ENCODE results near the gene EIF4A2.
A peak's percentile ranks its signal among the peaks of the same experiment; 100 is the strongest.

The EIF4A2 gene

GRCh38 chr3:186779204-186779603 is 4.2 kb upstream of the EIF4A2 start:
- no peak for TF ChIP-seq CTCF (IDR thresholded peaks at IDR 0.05; ENCODE audit: low read depth, low read length, missing control alignments)
- Histone ChIP-seq H3K4me3 (ENCODE audit: low read depth, low read length) (no peak overlapping the region), H3K27me3 (replicated peaks) (no peaks in the 10 kb centered on the region), H3K36me3 (replicated peaks) (peaks cover 6% of the 10 kb centered on the region), H3K27ac (no peak overlapping the region)
- in situ Hi-C loops (cut with HindIII; ENCODE audit: low pct_ligation_motif_present, low sequenced_read_pairs) = no loop called here
- DNase-seq = no peak

DNA sequence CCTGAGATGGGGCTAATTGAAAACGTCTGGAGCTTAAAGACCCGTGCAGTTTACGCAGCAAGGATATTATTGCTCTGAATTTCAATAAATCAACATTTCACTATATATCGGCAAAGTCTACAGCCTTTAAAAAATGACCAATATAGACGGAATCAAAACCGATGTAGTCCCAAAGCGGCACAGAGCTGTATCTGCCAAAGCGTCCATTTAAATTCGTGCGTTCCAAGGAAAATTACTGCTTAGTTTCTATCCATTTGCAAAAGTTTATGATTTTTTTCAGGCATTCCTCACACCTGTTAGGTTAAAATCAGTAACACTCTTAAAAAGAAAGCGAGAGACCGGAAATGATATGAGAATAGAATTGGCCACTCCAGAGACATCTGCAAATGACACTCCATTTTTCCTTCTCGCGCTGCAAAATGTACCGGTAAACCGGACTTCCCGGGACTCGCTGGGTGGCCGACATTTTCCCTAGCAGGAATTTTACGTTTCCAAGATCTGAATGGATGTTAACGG is 777 bp upstream of the EIF4A2 start:
- DNase-seq = no peak
- peak overlapping the region; percentile 75 for H3K4me3 ChIP-seq (ENCODE audit: low read depth, low read length)
- peak overlapping the region; percentile 100 for H3K27ac ChIP-seq
- no peaks in the 10 kb centered on the region for H3K27me3 ChIP-seq (replicated peaks)
- peaks cover 40% of the 10 kb centered on the region for H3K36me3 ChIP-seq (replicated peaks)
- in situ Hi-C loops (cut with HindIII; ENCODE audit: low pct_ligation_motif_present, low sequenced_read_pairs) = no loop called here
- no peak for TF ChIP-seq CTCF (IDR thresholded peaks at IDR 0.05; ENCODE audit: low read depth, low read length, missing control alignments)

DNA sequence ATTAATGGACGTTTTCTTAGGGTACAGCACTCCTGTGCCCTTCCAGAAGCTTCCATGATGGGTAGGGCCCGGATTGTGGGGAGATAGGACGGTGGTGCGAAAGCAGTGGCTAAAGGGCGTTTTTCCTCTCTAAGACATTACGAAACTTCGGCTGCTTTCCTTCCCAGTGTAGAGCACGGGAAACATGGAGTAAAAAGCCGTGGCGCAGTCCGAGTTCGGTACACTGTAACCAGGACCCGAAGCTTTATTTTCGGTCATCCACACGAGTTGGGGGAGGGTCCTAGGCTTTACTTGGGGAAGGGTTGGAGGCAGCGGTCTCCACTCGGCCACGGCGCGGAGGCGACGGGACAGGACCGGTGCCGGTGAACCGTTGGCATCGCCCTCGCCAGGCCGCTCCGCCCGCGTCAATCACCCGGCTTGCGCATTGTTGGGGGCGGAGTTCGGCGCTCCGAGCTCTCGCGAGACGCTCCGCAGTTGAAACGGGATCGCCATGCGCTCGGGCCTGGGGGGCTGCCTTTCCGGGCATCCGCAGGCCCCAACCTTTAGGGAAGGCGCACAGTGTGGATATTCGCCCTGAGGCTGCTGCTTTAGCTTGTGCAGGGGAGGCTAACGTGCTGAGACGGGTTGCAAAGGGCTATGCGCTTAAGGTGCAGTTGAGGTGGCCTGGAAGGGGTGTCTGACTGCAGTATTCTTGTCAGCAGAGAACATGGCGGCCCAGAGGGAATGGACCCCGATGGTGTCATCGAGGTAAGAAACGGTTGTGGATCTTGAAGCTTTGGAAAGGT is 546 bp downstream of the EIF4A2 start:
- DNase-seq = peak; percentile 58
- Histone ChIP-seq H3K27me3 (replicated peaks) (no peaks in the 10 kb centered on the region), H3K4me3 (ENCODE audit: low read depth, low read length) (peak overlapping the region; percentile 75), H3K36me3 (replicated peaks) (peaks cover 53% of the 10 kb centered on the region), H3K27ac (peak overlapping the region; percentile 100)
- in situ Hi-C loops (cut with HindIII; ENCODE audit: low pct_ligation_motif_present, low sequenced_read_pairs) = no loop called here
- no peak for TF ChIP-seq CTCF (IDR thresholded peaks at IDR 0.05; ENCODE audit: low read depth, low read length, missing control alignments)

DNA sequence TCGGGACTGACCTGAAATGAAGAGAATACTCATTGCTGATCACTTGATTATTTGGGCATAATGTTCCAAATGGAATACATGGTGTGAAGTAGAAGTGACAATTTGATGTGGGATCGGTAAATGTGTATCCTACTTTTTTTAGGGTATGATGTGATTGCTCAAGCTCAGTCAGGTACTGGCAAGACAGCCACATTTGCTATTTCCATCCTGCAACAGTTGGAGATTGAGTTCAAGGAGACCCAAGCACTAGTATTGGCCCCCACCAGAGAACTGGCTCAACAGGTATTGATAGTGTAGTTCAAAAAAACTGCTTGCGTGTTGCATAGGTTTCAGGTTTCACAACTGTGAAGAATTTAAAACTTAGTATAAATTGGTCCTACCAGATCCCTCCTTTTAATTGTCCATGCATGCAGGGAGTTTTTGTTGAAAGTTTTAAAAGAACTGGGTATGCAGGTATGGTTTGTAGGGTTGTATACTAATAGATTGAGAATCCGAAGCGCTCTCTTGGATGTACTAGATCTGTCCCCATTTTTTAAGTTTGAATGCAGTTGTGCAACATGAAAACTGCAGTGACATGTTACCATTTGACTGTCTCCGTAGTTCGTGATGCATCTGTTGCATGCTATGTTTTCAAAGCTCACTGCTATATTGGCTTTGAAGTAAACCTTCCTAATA is 1.6 kb downstream of the EIF4A2 start:
- Histone ChIP-seq H3K4me3 (ENCODE audit: low read depth, low read length) (peak overlapping the region; percentile 75), H3K36me3 (replicated peaks) (peaks cover 64% of the 10 kb centered on the region), H3K27me3 (replicated peaks) (no peaks in the 10 kb centered on the region), H3K27ac (peak overlapping the region; percentile 19)
- TF ChIP-seq CTCF (IDR thresholded peaks at IDR 0.05; ENCODE audit: low read depth, low read length, missing control alignments) = no peak
- in situ Hi-C loops (cut with HindIII; ENCODE audit: low pct_ligation_motif_present, low sequenced_read_pairs) = no loop called here
- DNase-seq = no peak

GRCh38 chr3:186785495-186786018 is 2.2 kb downstream of the EIF4A2 start:
- in situ Hi-C loops (cut with HindIII; ENCODE audit: low pct_ligation_motif_present, low sequenced_read_pairs) = no loop called here
- DNase-seq = no peak
- H3K27ac ChIP-seq = no peak overlapping the region
- TF ChIP-seq CTCF (IDR thresholded peaks at IDR 0.05; ENCODE audit: low read depth, low read length, missing control alignments) = no peak
- peaks cover 68% of the 10 kb centered on the region for H3K36me3 ChIP-seq (replicated peaks)
- peak overlapping the region; percentile 75 for H3K4me3 ChIP-seq (ENCODE audit: low read depth, low read length)
- no peaks in the 10 kb centered on the region for H3K27me3 ChIP-seq (replicated peaks)

Data from brain microvascular endothelial cell (primary cell).